Gastrocnemius medialis (tissue), 4 donors: Measurements from ENCODE around the gene TNFRSF6B.

Source experiments
- POLR2A ChIP-seq, 2 donors: fragments of 450-650 bp; IDR thresholded peaks; one replicate each; pipeline ENCODE4 v1.6.1; 2017; ENCODE audit warnings: antibody characterized with exemption in 2 of 2, mild to moderate bottlenecking in 2 of 2, moderate library complexity in 2 of 2
- TF ChIP-seq, protein P1 (sequence below), 5 experiments: fragments of 450-650 bp in 3 of 5; fragments of 200-600 bp in 2 of 5; sonication (generic) in 2 of 5; IDR thresholded peaks in 4 of 5; conservative IDR thresholded peaks in 1 of 5; 1 replicate in 4 of 5; 2 replicates in 1 of 5; pipeline ENCODE4 v1.5.1; 2016 to 2019; ENCODE audit warnings: antibody characterized with exemption in 5 of 5, mild to moderate bottlenecking in 3 of 5, moderate library complexity in 3 of 5

DNA sequence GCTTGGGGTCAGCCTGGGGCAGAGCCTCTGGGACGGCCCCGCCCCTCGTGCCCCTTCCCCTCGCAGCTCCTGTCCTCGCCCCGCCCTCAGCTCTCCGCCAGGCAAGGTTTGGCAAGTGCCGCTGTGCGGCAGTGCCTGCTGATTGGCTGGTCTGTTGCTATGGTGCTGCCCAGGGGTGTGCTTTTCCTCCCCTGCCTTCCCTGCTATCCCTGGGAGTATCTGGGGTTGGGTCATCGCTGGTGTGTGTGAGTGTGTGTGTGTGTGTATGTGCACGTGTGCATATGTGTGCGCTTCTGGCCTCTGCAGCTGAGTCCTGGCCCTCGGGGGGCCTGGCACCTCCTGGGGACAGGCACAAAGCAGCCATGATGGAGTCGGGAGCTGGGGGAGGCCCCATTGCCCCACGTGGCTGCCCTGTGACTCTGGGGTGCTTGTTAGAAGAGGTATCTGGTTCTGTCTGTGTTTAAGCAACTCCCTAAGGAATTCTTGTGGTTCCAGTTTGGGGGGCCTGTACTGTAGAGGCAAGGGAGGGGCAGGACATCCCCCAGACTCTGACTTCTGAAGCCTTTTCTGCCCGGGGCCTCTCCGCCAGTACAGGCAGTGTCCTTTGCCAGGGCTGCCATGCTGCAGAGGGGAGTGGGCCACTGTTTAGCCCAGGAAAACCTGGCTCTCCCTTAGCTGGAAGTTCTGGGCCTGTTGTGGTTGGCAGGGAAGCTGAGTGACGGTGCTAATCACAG, 31.4 kb upstream of the TNFRSF6B start:
- TF ChIP-seq, protein P1, sequence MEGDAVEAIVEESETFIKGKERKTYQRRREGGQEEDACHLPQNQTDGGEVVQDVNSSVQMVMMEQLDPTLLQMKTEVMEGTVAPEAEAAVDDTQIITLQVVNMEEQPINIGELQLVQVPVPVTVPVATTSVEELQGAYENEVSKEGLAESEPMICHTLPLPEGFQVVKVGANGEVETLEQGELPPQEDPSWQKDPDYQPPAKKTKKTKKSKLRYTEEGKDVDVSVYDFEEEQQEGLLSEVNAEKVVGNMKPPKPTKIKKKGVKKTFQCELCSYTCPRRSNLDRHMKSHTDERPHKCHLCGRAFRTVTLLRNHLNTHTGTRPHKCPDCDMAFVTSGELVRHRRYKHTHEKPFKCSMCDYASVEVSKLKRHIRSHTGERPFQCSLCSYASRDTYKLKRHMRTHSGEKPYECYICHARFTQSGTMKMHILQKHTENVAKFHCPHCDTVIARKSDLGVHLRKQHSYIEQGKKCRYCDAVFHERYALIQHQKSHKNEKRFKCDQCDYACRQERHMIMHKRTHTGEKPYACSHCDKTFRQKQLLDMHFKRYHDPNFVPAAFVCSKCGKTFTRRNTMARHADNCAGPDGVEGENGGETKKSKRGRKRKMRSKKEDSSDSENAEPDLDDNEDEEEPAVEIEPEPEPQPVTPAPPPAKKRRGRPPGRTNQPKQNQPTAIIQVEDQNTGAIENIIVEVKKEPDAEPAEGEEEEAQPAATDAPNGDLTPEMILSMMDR (IDR thresholded peaks at IDR 0.05 in 4 of 5, conservative IDR thresholded peaks at IDR 0.05 in 1 of 5), result no peak
- no peak for TF ChIP-seq POLR2A (IDR thresholded peaks at IDR 0.05)
